NCI-H2171 (cell line): ENCODE data around the gene AS3MT.
"Not testable (repeated sequence)": the region's sequence is repeated elsewhere in the genome, so short reads cannot be mapped to it uniquely, and the experiment has no call there.

Experiments
- DNase-seq: peaks from one replicate; lab custom pipeline; 2025; lab: John Stamatoyannopoulos, UW

AS3MT gene, protein sequence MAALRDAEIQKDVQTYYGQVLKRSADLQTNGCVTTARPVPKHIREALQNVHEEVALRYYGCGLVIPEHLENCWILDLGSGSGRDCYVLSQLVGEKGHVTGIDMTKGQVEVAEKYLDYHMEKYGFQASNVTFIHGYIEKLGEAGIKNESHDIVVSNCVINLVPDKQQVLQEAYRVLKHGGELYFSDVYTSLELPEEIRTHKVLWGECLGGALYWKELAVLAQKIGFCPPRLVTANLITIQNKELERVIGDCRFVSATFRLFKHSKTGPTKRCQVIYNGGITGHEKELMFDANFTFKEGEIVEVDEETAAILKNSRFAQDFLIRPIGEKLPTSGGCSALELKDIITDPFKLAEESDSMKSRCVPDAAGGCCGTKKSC

DNA sequence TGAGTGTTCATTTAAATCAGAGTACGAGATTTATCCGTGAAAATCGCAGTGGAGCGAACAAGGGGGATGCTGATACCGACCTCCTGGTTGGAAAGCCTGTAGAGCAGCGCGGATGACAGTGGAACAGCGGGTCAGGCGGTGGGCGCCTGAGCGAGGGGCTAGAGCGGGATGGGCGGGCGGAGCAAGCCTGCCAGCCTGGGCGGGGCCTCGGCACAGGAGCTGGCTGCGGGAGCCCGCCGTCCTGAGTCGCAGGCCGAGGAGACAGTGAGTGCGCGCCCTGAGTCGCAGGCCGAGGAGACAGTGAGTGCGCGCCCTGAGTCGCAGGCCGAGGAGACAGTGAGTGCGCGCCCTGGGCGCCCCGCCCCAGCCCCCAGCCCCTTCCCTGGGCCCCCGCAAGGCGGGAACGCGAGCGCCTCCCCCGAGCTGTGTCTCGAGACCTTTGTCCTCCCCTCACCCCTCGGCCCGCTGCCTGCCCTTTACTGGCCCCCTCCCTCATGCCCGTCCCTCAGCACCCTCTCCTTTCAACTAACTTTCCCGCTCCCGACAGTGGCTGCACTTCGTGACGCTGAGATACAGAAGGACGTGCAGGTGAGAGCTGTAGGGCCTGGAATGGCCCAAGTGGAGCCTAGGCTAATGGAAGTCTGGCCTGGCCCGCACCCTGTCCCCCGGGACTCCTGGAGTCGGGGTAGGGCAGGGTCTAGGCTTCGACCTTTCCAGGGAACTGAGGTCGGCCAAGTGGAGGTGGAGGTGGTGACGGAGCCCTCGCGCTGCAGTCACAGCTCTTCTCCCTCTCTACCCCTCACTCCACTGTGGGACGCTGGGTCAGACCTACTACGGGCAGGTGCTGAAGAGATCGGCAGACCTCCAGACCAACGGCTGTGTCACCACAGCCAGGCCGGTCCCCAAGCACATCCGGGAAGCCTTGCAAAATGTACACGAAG, at the start of gene AS3MT:
TSS of gene AS3MT (plus strand) at position 213 of the 941 bp plus-strand sequence. CDS start at position 336, 123 bp downstream.
- peak; percentile 44 for DNase-seq

DNA sequence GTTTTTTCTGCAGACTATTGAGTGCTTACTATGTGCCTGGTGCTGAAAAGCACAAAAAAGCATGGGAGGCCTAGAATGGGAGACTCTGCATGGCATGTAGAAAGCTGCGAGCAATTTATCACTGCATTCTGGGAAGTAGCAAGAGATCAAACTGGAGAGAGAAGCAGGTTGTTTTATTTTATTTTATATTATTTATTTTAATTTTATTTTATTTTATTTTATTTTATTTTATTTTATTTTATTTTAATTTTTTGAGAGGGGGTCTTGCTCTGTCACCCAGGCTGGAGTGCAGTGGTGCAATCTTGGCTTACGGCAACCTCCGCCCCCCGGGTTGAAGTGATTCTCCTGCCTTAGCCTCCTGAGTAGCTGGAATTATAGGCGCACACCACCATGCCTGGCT, 49.3 kb upstream of the AS3MT start:
- not testable (repeated sequence) for DNase-seq

DNA sequence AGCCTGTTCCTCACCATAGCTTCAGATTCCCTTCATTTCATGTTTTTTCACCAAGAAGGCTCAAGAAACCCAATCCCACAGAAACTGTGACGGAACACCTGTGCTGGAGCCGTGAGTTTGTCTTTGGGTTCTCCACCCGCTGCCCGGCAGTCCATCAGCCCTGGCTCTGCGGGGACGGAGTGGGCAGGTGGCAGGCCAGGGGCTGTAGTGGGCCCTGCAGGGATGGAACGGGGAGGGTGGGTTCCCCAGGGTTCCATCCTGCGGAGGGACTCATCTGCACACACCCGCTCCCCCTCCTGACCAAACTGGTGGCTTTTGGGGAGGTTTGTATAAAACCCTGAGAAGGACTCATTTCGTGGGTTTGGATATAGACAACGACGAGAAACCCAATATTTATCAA, 47.0 kb upstream of the AS3MT start:
- no peak for DNase-seq

DNA sequence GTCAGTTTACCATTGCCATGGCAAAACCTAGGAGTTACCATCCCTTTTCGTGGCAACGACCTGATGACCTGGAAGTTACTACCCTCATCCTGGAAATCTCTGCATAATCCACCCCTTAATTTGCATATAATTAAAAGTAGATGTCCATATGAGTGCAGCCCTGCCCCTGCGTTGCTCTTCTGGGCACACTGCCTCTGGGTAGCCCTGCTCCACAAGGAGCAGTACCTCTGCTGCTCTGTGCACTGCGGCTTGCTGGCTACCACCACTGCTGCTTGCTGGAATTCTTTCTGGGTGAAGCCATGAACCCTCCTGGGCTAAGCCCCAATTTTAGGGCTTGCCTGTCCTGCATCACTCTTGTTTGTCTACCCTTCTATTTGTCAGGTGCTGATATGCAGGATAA, 44.6 kb upstream of the AS3MT start:
- no peak for DNase-seq

DNA sequence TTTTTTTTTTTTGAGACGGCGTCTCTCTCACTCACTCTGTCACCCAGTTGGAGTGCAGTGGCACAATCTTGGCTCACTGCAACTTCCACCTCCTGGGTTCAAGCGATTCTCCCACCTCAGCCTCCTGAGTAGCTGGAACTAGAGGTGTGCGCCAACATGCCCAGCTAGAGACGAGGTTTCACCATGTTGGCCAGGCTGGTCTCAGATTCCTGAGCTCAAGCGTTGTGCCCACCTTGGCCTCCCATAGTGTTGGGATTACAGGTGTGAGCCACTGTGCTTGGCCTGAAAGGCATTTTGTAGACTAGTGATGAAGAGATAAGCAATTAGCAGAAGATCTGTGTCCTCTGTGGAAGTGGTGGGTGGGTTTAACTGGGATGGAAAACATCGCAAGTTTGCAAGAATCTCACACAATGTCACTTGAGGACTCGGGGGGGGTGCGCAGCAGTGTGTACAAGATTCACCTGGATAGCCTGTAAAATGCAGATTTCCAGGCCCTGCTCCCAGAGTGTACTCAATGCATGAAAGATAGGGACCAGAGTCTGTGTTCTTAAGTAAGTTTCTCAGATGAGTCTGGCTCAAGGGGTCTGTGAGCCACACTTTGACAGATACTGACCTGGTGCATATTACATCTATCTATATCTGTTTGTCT, 43.0 kb upstream of the AS3MT start:
- no peak for DNase-seq

DNA sequence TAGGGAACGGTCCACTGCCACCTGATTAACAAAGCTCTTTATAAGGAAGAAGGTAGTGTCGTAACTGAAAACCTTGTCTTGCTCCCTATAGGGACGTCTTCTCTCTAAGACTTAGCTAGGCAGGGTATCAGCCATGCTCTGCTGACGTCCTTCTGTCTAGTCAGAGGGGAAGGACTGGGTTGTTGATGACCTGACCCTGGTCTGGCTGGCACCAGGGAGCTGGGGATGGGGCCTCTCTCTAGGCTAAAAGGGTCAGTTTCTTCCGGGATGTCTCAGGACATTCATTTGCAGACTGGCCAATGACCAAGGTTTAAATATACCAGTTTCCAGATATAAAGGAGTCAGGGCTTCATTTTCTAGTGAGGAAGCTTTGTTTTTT, 41.7 kb upstream of the AS3MT start:
- no peak for DNase-seq

DNA sequence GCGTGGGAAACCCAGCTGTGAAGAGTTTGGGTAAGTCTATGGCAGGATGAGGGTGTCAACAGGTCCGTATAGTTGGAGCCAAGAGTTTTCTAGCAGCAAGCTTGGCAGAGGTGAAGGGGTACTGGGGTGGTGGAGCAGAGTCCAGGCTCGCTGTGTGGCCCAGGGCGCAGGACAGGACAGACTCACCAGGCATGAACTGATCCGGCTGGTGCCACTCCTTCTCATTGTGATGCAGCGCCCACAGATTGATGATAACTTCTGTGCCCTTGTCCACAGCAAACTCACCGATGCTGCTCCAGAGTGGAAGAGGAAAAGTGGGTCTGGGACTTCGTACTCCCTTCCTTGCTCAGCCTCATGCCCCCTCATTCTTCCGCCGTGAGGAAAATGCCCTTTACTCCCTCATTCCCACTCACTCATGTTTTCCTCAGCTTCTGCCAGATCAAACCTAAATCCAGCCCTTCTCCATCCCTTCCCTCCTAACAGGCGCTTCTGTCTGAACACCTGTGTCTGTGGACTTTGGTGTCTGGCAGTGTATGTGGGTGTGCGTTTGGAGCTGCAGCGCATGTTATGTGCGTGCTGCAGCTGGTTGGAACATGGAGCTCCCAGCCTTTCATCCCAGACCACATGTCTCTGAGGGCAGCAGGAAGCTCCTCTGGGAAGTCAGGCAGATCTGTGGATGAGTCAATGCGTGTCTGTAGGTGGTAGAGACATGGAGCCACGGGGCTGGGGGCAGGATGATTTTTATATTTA, 37.8 kb upstream of the AS3MT start:
- no peak for DNase-seq

DNA sequence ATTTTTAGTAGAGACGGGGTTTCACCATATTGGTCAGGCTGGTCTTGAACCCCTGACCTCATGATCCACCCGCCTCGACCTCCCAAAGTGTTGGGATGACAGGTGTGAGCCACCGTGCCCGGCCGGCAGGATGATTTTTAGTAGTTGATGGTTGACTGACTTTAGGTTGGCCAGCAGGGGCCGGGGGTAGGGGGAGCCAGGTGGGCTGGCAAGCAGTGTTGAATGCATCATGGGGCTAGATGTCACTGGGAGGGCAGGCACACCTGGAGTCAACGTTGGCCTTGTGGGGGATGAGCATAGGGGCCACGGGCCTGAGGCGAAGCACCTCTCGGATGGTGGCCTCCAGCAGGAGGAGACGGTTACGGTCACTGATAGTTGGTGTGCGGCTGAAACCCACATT, 37.0 kb upstream of the AS3MT start:
- no peak for DNase-seq

DNA sequence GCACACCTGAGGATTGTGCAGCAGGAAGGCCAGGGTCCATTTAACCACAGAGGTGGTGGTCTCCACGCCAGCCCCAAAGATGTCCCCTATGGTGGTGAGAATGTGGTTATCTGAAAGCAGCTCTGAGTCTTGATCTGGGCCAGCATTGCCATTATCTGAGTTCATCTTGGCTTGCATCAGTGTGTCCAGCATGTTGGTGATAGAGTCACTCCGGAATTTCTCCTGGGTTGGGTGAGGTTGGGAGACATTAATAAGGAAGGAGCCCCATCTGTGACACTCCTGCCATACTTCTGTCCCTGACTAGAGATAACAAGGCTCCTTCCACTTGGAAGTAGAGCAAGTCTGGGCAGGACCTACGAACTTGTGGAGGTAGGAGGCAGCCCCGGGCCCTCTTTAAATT, 36.3 kb upstream of the AS3MT start:
- DNase-seq: no peak

DNA sequence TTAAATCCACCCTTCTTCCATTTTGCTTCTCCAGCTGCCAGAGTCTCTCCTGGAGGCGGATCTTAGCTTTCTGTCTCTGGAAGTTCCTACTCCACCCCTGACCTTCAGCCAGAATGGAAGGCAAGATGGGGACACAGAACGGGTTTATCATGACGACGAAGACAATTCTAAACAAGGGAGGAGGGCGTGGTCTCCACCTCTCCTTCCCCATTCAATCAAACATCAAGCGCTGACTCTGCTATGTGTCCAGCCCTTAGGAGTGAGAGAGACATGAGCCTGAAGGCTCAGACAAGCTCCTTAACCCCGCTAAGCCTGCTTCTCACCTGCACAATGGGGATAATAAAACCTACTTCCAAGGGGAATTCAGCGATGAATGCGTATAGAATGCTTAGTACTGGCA, 35.1 kb upstream of the AS3MT start:
- no peak for DNase-seq

DNA sequence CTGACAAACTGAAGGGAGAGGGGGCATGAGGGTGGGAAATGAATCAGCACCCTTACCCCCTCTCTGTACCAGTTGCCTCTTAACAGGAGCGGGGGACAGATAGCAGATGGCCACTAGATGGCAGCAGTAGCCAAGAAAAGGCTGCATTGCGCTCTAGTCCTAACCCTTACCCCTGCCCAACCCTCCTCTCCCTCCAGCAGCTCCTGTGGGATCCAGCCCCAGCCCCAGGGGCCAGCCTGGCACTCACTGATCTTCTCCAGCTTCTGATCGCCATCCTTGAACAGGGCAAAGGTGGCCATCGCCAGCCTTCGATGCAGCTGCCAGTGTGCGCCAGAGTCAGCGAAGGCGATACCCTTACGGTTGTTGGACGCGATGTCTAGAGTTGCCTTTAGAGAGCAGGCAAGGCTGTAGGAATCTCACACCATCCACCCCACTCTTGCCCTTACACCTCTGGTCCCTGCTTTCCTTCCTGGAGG, 34.2 kb upstream of the AS3MT start:
- peak; percentile 33 for DNase-seq

DNA sequence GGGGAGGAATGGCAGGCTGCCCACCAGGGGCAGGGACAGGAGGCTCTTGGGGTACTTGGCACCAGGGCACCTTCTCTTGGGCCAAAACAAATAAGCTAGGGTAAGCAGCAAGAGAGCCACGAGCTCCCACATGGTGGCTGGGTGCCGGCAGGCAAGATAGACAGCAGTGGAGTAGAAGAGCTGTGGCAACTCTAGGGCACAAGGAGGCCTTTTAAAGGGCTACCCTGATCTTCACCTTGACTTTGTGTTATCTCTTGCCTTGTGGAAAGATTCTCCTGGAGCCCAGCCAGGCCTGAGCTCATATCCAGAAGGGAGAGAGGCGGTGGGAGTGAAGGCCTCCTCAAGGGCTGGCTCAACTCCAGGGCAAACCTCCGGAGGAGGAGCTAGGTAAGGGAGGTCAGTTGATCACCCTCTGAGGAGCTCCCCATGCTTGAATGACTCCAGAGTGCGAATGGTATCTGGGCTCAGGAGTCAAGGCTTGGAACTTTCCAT, 32.0 kb upstream of the AS3MT start, which contains the start of gene CYP17A1:
TSS of gene CYP17A1 (minus strand) at position 184 of the 492 bp plus-strand sequence. CDS start at position 132, 52 bp downstream.
- DNase-seq: peak; percentile 4

DNA sequence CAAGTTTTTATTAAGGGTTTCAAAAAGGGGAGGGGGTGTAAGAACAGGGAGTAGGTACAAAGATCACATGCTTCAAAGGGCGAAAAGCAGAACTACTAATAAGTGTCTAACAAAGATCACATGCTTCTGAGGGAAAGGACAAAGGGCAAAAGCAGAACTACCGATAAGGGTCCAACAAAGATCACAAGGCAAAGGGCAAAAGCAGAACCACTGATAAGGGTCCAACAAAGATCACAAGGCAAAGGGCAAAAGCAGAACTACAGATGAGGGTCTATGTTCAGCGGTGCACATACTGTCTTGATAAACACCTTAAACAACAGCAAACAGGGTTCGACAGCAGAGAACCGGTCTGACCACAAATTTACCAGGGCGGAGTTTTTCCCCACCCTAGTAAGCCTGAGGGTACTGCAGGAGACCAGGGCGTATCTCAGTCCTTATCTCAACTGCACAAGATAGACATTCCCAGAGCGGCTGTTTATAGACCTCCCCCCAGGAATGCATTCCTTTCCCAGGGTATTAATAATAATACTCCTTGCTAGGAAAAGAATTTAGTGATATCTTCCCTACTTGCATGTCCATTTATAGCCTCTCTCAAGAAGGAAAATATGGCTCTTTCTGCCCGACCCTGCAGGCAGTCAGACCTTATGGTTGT, 30.9 kb upstream of the AS3MT start:
- DNase-seq: not testable (repeated sequence)

DNA sequence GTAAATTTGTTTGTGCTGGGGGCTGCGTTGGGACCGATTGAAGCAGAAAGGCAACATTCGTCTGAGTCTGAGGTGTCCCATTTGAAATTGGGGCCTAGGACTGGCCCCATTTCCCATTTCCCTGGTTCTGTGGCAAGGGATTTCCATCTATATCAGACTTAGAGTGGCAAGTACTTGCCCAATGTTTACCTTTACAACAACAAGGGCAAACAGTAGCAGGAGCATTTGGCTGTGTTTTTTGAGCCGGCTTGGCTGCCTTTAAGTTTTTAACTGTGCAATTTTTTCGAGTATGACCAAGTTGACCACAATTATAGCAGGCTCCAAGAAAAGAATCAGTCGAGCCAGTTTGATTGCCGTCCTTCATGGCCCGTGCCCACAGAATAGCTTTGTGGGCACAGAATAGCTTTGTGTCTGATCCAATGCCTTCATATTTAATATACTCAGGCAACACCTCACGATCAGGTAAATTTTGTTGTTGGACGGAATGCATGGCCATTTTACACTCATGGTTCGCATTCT, 27.4 kb upstream of the AS3MT start:
- DNase-seq: no peak

DNA sequence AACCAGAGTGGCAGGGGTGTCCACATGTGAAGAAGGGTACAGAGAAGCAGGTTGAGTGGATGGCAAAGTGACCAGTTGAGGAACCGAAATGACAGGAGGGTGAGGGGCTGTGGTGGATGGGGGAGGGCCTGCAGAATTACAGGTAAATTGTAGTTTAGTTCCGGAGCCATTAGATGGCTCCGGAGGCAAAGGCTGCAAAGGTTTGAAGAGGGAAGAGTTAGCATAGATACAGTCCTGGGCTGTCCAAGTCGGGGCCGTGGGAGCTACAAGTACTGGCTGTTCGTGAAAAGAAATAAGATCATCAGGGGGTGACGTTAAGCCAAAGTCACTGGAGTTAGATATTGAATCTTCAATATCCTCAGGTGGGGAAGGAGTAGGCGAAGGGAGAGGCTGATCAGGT, 26.1 kb upstream of the AS3MT start:
- not testable (repeated sequence) for DNase-seq

DNA sequence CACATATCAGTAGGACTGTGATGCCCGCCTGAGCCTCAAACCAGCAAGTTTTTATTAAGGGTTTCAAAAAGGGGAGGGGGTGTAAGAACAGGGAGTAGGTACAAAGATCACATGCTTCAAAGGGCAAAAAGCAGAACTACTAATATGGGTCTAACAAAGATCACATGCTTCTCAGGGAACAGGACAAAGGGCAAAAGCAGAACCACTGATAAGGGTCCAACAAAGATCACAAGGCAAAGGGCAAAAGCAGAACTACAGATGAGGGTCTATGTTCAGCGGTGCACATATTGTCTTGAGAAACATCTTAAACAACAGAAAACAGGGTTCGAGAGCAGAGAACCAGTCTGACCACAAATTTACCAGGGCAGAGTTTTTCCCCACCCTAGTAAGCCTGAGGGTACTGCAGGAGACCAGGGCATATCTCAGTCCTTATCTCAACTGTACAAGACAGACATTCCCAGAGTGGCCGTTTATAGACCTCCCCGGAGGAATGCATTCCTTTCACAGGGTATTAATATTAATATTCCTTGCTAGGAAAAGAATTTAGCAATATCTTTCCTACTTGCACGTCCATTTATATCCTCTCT, 25.0 kb upstream of the AS3MT start:
- DNase-seq: not testable (repeated sequence)

DNA sequence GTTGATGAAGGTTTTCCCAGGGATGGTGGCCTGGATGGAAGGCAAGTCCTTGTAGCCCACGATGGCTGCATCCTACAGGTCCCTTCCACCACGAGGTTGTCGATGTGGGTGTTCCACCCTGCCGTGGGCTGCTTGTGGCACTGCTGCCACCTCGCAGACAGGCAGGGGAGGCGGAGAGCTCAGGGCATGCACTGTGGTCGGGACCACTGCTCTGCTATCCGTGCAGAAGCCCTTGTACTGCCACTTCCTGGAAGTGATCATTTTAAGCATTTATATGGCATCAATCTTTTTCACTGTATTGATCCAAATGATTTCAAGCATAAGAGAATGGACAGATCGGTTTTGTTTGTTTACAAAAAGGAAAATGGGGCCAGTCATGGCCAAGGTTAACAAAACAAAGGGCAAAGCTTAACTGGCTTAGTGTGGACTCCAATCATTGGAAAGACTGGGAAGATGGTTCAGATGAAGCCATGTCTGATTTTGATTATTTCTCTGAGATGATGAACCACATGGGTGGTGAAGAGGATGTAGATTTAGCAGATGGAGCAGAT, 23.8 kb upstream of the AS3MT start:
- DNase-seq: no peak

DNA sequence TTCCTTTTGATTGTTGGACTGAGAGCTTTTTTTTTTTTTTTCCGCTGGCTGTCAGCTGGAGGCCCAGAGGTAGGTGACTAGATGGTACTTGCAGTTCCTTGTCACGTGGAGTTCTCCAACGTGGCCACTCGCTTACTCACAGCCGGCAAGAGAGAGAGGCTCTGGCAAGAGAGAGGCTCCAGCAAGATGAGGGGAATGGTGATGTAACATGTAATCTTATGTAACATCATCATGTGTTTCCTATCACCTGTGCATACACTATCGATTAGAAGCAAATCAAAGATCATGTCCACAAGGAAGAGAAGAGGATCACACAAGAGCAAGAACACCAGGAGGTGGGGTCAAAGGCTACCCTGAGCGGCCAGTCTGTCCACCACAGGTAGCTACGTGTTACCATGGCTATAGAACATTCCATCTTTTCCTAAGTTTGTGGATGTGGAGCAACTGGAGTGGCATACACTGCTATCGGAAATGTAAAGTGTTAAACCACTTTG, 19.2 kb upstream of the AS3MT start:
- DNase-seq: no peak

DNA sequence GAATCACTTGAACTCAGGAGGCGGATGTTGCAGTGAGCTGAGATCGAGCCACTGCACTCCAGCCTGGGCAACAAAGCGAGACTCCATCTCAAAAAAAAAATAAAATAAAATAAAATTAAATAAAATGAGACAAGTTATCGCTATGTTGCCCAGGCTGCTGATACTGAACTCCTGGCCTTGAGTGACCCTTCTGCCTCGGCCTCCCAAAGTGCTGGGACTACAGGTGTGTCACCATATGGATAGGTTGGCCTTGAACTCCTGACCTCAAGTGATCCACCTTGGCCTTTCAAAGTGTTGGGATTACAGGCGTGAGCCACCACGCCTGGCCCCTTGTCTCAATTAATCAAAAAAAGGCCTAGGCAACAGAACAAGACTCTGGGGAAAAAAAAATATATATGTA, 16.0 kb upstream of the AS3MT start:
- DNase-seq: not testable (repeated sequence)
